GM13976 (cell line): ENCODE data around the gene PPM1H.

Experiments
- DNase-seq: peaks from one replicate; pipeline ENCODE4 v3.0.0; 2012; ENCODE audit warnings: low spot score
- in situ Hi-C: fragments of 300-500 bp; cut with MboI; formaldehyde crosslinking; loops from one replicate; pipeline ENCODE4 v1.12.0; 2022; ENCODE audit warnings: low sequenced_read_pairs, mixed read lengths, inconsistent platforms; ENCODE audit not compliant: unreplicated experiment
- TF ChIP-seq, protein P1 (sequence below): IDR thresholded peaks from 2 replicates; pipeline ENCODE4 v1.5.1; 2012; ENCODE audit warnings: borderline replicate concordance, mild to moderate bottlenecking; ENCODE audit not compliant: insufficient read depth; ENCODE audit errors: extremely low read depth, missing control alignments, control extremely low read depth

PPM1H gene

DNA sequence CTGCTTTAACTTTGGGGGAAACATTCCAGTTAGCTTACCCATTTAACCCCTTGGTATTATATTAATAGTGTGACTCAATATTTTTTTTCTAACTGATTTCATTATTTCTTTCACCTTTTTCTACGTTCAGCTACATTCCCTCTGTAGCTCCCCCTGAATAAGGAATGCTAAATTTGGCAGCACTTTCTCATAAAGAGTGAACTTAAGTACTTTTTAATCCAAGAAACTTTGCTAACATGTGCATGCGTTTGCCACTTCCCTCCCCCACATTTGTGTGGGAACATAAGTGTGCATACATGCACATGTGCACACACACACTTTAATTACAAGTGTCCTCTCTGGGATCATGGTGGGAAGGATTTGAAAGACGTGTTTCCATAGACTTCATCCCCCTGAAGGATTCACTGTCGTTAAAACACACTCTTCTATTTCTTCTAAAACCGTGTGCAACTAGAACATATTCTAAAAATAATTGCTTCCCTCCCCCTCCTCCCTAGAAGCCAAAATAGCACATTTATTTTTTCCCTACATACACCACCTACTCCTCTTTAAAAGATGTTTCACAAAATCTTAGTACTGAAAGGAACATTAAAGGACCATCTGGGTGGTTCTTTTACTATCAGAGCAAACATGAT is 142.6 kb downstream of the PPM1H start:
- no peak for DNase-seq
- in situ Hi-C loops = loop anchor here (10.0 to 25.0 kb wide), 2 partner anchors 208 to 530 kb away; partner anchors contain the start of gene USP15
- TF ChIP-seq, protein P1, sequence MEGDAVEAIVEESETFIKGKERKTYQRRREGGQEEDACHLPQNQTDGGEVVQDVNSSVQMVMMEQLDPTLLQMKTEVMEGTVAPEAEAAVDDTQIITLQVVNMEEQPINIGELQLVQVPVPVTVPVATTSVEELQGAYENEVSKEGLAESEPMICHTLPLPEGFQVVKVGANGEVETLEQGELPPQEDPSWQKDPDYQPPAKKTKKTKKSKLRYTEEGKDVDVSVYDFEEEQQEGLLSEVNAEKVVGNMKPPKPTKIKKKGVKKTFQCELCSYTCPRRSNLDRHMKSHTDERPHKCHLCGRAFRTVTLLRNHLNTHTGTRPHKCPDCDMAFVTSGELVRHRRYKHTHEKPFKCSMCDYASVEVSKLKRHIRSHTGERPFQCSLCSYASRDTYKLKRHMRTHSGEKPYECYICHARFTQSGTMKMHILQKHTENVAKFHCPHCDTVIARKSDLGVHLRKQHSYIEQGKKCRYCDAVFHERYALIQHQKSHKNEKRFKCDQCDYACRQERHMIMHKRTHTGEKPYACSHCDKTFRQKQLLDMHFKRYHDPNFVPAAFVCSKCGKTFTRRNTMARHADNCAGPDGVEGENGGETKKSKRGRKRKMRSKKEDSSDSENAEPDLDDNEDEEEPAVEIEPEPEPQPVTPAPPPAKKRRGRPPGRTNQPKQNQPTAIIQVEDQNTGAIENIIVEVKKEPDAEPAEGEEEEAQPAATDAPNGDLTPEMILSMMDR = no peak

DNA sequence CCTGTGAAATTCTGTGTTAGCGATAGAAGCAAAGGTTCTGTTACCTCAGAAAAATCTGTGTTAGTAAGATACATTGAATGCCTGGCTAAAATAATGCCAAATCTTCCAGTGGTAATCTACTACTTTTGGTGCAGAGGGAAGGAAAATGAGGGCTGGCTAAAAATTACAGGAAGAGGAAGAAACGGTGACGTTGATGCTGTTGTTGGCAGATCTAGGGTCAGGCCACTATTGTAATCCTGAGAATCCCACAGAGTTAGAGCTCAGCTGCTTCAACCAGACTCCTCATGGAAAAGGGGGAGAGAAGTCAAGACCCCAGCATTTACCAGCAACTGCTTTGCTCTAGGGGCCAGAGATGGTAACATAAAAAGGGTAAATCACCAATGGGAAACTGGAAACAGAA is 145.1 kb downstream of the PPM1H start:
- in situ Hi-C loops = loop anchor here (10.0 to 25.0 kb wide), 2 partner anchors 205 to 528 kb away; partner anchors contain the start of gene USP15
- TF ChIP-seq, protein P1 = no peak
- no peak for DNase-seq

DNA sequence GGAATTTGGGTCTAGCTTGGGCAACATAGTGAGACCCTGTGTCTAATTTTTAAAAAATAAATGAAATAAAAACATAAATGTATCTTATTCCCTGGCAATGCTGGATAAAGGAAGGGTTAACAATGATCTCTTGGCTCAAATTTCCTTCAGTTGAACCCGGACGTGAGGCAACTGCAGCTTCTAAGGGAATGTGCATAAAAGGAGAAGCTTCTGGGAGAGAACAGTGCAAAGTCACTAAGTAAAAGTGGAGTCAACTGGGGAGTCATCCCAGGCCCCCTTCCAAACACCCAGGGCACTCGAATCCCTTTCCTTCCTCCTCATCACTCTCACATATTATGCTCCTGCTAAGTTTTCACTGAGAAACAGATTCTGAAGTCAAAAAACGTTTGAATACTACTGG is 147.3 kb downstream of the PPM1H start:
- TF ChIP-seq, protein P1 = no peak
- no peak for DNase-seq
- in situ Hi-C loops = loop anchor here (25.0 kb wide), 1 partner anchor 525 kb away; the partner anchor contains the start of gene USP15

DNA sequence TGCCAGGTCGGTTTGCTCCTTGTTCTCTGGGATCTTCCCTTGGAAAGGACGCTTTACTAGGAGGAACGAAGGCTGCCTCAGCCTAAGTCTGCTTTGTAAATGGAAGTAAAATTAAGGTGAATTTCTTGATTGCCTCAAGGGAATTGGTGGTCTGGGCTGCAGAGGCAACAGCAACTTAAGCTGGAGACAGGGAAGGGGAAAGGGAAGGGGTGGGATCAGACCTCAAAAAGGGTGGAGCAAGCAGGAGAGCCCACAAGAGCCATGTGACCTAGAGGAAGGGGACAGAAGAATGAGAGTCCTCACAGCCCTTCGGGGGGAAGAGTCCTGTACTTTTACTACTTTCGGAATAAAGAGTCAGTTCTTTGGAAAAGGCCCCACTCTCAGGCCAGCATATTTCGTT is 147.9 kb downstream of the PPM1H start:
- DNase-seq = no peak
- in situ Hi-C loops = loop anchor here (25.0 kb wide), 1 partner anchor 525 kb away; the partner anchor contains the start of gene USP15
- TF ChIP-seq, protein P1 = no peak

DNA sequence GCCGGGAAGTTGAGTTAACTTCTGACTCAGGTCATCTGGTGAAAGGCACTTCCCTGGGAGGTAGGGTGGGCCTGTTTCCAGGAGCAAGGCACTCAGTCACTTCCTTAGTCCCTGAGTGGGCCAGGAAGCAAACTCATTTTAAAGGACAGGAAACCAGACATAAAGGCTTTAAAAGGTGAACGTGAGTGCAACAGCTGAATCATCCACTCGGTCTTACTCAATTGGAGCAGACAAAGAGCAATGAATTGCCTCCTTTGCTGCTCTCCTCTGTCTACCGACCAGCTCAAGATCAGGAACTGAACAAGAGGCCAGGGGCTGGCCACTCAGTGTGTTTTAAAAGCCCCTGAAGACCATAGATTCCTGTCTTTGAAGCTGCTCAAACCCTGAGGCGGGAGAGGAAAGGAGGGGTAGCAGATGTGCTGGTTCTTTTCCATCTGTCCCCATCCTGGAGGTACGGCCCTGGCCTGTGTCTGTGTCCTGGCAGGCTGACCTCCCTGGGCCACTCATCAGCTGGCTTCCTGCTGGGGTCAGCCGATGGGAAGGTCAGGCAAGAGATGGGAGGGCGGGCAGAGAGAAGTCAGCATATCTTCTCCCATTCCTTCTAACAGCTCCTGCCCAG is 148.9 kb downstream of the PPM1H start:
- no peak for DNase-seq
- in situ Hi-C loops = loop anchor here (25.0 kb wide), 1 partner anchor 524 kb away; the partner anchor contains the start of gene USP15
- TF ChIP-seq, protein P1 = no peak

DNA sequence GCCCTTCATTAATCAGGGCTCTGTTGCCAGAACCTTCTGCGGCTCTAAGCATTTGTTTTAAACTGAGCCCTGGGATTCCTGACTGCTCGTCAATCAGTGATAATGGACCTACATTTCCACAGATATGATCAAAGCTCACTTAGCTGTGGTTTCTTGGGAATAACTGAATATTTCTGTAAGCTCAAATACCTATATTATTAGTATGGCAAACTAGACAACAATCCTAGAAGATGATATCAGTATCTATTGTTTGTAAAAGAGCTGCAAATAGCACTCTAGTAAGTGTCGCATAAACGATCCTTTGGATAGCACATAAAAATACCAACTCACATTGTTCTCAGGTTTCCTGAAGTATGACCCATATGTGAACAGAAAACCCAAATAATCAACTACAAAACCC is 150.4 kb downstream of the PPM1H start:
- in situ Hi-C loops = loop anchor here (25.0 kb wide), 1 partner anchor 522 kb away; the partner anchor contains the start of gene USP15
- TF ChIP-seq, protein P1 = no peak
- no peak for DNase-seq
